HTERT RPE-1 (cell line): ENCODE data around the gene ETS2.
"Not testable (repeated sequence)": the region's sequence is repeated elsewhere in the genome, so short reads cannot be mapped to it uniquely, and the experiment has no call there.

Source experiments
- in situ Hi-C: fragments of 300-500 bp; cut with MboI; formaldehyde crosslinking; loops from 4 replicates; pipeline ENCODE4 v1.14.3; 2020; ENCODE audit warnings: low sequenced_read_pairs

ETS2 gene

DNA sequence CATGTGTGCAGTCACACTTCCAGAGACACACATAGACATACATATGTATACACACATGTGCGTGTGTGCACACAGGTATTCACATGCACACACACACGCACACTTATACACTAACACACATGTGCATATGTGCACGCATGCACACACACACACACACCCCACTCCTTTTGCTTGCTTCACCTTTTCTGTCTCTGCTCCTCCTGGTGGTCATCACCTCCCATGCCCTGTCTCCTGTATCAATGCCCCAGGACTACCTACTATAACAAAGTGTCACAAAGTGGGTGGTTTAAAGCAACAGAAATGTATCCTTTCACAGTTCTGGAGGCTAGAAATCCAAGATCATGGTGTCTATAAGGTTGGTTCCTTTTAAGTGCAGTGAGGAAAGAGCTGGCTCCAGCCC, 27.4 kb downstream of the ETS2 start:
- in situ Hi-C loops = no loop called here

DNA sequence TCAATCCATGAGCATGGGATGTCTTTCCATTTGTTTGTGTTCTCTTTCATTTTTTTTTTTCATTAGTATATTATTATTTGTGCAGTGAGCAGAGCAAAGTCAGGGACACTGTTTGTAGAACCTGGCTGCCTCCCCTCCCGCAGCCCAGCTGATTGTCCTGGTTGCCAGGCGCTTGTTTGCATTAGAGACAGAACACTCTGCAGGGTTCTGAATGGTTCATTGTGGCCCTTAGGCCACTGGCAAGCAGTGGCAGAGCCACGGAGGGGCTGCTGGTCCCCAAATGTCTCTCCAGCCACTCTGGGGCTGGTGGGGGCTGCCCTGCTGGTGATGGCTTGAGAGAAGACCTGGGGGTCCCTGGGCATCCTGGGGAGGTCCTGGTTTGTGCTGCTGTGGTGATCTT, 29.0 kb downstream of the ETS2 start:
- in situ Hi-C loops = no loop called here

DNA sequence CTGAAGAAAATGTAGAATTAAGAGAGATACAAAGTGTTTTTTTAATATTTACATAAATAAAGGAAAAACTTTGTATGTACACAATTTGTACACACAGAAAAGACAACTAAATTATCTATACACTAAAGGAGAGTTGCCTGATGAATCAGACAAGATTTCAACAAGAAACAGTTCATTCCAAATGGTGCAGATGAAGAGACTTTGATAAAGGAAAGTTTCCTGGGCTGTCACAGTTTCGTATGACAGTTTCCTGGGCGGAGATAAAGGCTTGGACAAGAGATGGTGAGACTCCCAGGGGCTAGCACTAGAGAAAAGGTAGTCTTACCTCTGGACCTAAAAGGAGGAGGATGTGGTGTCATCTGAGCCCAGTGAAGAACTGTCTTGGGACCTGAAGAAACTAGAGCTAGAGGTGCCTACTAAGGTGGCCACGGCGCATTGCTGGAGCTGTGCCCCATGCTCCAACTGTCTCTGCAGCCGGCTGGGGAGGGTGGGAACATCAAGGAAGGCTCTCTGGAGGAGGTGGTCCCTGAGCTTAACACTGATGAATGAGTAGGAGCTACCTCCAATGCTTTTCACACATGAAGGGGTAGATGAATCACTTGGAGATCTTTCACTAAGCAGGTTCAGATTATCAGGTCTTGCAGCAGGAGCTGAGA, 32.2 kb downstream of the ETS2 start:
- in situ Hi-C loops = no loop called here

DNA sequence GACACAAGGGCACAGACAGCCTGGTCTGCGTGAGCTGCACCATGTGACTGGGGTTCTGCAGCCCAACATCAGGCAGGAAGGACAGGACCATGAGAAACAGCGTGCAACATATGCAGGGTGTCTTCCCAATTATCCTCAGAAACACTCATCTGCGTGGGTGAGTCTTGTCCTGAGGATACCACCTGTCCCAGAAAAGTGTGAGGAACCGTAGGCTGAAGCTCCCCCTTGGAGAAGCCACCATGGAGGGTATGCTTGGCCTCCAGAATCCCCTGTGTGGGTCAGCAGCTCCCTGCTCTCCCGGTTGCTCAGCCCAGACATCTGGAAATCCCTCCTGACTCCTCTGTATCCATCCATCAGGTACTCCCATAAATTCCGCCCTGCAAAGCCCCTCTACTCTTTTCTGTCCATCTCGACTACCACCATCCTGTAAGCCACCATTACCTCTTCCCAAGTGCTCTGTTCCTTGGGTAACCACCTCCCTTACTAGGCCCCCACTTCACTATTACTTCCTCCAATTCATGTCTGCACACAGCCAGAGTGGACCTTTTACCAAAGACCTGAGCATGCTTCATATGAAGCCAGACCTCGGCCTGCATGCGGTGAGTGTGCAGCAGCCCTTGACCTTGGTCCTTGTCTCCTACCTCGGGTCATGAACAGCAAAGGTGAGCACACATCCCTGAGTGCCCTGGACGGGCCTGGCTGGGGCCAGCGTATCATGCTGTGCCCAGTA, 33.0 kb downstream of the ETS2 start:
- in situ Hi-C loops = no loop called here

DNA sequence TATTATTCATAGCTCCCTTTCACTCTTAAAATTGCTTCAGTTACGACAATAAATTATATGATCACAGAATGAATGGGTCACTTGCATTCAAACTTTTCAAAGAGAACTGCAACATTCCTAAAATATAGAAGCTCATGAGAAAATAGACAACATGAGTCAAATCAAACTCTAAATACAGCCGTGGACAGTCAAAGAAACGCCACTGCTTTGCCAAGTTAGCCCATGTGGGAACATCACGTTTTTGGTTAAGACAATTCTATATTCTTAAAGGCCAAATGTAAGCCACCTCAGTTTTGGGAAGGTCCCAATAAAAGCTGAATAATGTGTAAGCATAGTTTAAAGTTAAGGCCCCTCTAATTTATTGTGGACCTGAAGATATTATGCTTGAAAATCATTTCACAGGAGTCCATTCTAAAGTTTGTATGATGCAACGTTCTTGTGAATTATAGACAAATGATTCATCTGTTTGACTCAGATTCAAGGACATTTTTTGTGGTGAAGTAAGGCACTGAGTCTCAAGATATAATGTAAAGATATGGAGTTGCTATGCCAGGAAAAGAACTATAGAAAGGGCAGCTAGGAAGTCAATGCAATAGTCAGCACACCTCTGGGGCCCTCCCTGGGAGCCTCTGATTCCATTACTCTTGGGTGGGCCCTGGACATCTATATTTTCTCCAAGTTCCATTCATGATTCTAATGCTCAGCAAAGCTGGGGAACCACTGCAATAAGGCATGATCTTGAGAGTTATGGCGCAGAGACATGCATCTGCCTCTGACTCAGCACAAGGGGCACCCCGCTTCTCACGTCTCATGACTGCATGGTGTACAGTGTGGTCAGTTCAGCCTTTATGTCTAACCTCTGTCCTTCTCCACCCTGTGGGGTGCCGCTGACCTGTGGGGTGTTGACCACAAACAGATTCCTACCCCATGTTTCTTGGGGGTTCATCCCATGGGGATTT, 33.9 kb downstream of the ETS2 start:
- in situ Hi-C loops = no loop called here

DNA sequence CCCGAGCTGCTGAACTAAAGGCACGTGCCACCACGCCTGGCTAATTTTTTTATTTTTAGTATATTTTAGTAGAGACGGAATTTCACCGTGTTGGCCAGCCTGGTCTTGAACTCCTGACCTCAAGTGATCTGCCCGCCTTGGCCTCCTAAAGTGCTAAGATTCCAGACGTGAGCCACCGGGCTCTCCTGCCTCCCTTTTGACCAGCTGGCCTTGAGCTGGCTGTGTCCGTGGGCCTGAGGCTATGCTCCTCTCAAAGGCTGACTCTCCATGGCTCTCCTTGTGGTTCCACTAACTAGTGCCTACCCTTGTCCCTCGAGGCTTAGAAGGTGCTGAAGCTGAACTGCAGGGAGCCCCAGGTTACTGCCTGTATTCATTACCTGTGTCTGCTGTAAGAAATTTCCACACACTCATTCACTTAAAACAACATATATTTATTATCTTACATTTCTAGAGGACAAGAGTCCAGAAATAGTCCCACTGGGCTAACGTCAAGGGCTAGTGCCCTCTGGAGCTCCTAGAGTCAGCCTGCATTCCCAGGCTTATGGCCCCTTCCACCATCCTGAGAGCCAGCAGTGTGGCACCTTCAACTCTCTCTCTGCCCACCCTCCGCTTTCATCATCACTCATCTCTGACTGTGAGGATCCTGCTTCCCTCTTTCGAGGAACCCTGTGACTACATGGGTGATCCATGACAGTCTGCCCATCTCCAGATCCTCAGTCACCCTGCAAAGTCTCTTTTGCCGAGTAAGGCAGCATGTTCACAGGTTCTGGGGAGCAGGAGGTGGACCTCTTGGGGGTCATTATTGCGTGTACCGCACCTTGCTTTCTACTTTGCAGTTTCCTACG, 34.9 kb downstream of the ETS2 start:
- in situ Hi-C loops = no loop called here

DNA sequence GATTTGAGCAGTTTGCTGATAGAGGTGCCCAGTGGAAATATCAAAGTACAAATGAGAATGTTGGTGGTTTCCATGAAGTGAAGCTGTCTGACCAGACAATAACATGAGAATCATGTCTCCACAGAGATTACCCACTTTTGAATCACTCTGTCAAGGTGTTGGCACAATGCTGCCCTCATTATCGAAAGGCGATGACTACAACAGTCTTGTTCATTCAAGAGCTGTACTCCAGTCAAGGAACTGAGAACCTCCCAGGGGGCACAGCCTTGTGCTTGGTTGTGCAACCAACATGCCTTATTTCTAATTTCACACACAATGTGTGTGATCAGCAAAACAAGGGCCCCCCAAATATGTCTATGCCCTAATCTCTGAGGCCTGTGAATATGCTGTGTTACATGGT, 35.7 kb downstream of the ETS2 start:
- in situ Hi-C loops = no loop called here

DNA sequence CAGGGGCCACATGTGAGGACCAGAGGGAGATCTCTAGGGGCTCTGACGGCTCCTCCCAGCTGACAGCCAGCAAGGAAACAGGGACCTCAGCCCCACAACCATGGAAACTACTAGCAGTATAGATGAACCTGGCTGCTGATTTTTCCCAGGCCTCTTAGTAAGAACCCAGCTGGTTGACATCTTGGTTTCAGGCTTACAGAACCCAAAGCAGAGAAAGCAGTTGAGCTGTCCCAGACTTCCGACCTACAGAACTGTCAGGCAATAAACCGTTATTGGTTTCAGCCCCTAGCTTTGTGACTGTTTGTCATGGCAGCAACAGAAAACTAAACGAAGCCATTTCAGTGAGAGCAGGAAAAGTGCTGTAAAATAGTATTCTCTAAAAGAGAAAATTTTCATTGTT, 36.4 kb downstream of the ETS2 start:
- in situ Hi-C loops = no loop called here

DNA sequence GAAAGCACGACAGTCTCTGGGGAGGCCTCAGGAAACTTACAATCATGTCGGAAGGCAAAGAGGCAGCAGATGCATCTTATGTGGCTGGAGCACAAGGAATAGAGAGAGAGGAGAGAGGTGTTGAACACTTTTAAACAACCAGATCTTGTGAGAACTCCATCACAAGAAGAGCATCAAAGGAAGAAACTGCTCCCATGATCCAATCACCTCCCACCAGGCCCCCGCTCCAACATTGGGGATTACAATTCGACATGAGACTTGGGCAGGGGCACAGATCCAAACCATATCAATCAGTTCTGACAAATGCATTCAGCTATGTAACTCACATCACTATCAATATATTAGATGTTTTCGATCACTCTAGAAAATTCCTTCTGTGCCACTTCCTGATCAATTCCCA, 37.6 kb downstream of the ETS2 start:
- in situ Hi-C loops = no loop called here

DNA sequence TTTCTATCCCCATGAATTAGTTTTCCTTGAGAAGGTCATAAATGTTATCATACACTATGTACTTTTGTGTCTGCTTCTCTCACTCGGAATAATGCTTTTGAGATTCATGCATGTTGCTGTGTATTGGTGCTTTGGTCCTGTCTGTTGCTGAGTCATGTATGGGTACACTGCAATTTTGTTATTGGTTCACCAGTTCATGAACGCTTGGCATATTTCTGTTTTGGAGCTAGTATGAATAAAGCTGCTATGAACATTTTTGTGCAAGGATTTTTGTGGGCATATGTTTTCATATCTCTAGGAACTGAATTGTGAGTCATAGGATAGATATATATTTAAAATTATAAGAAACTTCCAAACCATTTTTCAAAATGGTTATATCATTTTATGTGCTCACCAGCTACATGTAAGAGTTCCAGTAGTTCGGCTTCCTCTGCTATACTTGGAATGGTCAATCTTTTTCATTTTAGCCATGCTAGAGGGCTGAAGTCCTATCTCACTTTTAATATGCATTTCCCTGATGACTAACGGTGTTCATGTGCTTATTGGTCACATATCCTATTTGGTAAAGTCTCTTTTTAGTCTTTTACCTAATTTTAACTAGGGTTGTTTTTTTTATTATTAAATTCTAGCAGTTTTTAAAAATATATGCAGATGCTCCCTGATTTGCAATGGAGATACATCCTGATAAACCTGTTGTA, 38.2 kb downstream of the ETS2 start:
- in situ Hi-C loops = no loop called here

DNA sequence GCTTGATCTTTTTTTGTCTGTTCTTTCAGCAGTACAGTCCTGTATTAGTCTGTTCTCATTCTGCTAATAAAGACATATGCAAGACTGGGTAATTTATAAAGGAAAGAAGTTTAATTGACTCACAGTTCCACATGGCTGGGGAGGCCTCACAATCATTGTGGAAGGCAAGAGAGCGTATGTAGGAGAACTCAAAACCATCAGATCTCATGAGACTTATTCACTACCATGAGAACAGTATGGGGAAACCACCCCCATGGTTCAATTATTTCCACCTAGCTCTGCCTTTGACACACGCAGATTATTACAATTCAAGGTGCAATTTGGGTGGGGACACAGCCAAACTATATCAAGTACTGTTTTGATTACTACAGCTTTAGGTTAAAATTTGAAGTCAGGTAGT, 39.6 kb downstream of the ETS2 start:
- in situ Hi-C loops = not testable (repeated sequence)

DNA sequence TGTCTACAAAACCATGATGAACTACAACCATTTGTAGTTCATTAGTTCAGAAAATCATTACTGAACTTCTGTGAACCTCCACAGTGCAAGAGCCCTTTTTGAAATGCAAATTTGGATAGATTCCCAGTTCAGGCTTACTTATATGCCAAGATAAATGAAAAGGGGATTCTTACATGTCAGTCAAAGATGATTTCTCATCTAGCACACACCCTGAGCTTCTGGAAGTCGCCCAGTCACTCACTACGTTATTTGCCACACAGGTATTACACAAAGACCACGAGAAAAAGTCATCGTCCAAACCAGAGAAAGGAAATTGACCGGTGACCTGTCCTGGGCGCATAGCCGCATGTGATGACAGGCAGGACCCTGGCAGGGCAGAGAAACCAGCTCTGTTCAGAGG, 41.8 kb downstream of the ETS2 start:
- in situ Hi-C loops = no loop called here

DNA sequence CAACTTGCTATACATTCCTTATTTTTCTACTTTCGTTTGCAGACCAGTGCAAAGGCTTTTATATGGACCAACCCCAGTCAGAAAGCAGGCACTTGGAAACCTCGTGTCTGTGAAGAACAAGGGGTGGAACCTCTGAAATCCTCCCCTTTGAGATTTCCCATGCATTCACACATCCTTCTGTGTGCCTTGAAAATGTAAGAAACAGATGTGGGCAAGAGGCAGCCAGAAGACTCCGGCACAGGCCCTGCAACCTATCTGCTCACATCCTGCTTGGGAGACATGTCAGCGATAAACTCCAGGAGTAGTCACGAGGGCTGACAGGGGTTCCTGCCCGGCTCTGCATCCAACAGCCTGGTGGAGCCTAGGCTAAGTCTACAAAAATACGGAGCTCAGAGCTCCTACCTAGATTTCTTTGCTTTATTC, 42.5 kb downstream of the ETS2 start:
- in situ Hi-C loops = no loop called here

DNA sequence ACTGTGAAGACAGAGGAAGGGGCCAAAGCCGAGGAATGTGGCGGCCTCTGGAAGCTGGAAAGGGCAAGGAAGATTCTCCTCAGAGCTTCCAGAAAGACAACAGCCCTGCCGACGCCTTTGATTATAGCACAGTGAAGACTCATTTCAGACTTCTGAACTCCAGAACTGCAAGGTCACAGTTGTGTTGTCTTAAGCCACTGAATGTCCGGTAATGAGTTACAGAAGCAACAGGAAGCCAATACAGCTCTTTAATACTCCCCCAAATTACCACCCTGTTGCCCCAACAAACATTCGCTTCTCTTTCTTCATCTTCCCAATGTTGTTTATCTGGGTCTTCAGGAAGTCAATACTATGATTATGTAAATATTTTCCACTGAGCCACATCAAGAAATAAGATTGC, 44.0 kb downstream of the ETS2 start:
- in situ Hi-C loops = no loop called here

DNA sequence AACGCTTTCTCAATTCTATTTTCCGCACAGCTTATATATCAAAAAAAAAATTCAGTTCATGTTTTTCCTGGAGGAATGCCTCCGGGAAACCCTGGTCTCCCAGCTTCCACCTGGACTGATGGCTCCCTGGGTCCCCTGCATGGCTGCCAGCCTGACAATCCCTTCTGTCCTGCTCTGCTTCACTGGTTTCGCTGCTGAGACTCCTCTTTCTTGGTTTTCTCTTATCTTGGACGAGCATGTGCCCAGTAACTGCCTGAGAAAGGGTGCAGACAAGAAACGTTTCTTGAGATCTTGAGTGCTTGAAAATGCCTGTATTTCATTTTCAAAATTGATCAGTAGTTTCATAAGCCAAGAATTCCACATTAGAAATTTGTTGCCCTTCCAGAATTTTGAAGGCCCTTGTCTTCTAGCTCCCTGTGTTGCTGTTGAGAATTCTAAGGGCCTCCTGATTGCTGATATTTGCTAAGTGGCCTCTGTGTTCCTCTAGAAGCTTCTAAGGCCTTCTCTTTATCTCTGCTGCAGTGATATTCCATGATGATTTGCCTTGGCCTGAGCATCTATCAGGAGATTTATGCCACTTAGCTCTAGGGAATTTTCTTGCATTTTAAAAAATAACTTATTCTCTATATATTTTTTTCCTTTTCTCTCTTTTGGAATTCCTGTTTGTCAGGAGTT, 44.7 kb downstream of the ETS2 start:
- in situ Hi-C loops = no loop called here

DNA sequence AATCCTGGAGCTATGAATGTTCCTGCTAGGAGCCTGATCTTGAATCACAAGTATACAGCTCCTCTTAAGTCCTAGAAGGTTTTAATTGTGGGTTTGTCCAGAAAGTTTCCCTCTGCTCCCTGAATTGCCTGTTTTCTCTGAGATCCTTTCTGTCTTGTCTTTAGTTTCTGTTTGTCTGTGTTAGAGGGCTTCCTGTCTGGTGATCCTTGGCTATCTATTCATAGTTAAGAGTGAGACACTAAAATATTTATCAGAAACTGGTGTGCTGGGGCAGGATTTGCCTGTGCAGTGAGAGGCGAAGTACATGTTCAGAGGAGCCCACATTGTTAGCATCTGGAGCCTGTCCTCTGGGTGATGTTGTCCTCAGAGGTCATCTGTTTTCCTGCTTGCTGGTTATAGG, 45.4 kb downstream of the ETS2 start:
- in situ Hi-C loops = no loop called here

DNA sequence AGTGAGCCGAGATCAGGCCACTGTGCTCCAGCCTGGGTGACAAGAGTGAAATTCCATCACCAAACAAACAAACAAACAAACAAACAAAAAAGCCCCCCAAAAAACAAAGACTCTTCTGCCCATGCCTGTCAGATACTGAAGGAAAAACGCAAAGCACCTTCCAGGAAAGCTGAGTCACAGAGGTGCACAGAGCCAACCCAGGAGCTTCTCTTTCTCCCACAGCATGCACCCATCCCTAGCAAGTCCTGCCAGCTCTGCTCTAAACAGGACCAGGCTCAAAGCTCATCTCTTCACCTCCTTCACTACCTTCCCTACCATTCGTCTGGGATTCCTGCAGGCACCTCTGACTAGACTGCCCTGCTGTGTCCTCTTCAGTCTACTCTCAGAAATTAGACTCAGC, 46.5 kb downstream of the ETS2 start:
- in situ Hi-C loops = no loop called here

DNA sequence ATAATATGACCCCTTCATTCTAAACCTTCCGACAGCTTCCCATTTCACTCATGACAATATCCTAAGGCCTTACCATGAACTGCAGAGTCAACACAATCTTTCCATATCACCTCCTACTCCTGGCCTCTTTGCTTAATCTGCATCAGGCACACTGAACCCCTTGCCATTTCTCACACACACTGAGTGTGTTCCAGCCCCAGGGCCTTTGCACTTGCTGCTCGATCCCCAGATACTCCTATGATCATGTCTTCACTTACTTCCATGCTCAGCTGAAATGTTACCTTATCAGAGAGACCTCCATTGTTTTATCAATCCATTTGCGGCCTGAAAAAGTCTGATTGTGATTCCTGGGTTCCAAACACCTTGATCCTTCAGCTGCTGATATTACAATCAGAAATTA, 47.0 kb downstream of the ETS2 start:
- in situ Hi-C loops = no loop called here

DNA sequence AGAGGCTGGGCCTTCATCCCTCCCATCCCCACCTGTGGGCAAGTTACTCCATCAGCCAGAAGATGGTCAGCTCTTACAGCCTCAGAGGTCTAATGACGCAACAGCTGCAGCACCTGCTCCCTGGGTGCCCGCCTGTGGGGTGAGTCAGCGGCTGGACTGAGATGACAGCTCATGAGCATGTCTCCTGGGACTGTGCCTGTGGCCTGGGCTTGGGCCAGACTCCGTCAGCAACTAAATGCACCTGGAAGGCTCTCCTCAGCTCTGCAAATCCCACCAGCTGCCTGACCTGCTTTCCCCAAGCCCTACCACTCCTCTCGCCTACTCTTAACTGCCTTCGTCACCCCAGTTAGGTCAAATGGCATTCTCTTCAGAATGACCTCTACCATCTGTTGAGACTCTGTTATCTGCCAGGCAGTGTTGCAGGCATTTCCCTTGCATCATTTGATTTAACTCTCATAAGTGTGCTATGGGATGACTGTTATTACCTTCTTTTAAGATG, 47.7 kb downstream of the ETS2 start:
- in situ Hi-C loops = no loop called here
